HG02678 (cell line): ENCODE measurements around the gene RNF166.
"Not testable (repeated sequence)": the region's sequence is repeated elsewhere in the genome, so short reads cannot be mapped to it uniquely, and the experiment has no call there.

Experiments
- ATAC-seq: cut with Tn5 transposase; IDR thresholded peaks from one replicate; pipeline ENCODE4 v1.9.1; 2021; ENCODE audit warnings: mild to moderate bottlenecking, moderate library complexity; ENCODE audit not compliant: unreplicated experiment

Gene RNF166

DNA sequence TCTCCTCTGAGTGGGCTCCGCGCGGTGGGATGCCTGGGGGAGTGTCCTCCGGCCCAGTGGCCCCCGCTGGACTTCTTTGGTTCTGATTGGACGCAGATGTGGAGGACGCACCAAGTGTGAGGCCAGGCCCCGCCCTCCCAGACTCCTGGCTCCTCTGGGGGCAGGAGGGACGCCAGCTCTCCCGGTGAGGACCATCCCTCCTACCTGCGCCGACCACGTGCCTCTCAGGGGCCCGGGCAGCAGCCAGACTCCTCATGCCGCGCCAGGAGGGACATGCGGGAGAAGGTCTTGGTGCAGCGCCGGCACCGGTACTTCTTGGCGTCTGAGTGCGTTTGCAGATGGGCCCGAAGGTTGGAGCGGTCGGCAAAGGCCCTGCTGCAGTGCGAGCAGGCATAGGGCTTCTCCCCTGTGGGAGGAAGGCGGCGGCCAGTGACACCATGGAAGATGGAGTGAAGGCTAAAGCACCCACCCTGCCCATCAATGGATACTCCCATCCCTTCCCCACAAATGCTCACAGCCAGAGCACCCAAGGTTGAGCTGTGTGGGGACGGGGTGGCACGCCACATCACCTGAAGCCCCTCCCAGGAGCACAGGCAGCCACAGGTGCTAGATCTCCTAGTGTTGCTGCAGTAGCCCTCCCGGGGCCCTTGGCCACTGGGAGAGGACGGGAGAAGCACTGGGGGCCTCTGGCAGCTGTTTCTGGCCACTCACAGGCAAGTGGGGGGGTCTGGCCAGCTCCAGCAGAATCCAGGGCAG, 27.8 kb downstream of the RNF166 start:
- ATAC-seq, result no peak

DNA sequence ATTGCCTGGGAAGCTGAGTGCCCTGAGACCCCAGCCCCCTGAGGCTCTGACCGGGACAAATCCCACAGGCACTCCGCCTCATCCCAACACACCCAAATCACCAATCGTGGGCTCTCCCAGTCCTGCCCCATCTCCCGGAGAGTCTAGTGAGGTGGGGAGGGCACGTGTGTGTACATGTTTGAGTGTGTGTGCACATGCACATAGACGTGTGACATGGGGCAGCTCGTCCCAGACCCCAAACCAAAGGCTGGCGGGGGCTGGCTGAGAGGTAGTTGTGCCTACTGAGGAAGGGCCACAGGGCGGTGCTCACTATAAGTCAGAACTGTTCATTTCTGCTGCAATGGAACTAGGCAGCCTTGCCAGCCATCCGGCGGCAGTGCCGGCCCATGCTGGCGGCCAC, 28.5 kb downstream of the RNF166 start:
- ATAC-seq, result no peak

DNA sequence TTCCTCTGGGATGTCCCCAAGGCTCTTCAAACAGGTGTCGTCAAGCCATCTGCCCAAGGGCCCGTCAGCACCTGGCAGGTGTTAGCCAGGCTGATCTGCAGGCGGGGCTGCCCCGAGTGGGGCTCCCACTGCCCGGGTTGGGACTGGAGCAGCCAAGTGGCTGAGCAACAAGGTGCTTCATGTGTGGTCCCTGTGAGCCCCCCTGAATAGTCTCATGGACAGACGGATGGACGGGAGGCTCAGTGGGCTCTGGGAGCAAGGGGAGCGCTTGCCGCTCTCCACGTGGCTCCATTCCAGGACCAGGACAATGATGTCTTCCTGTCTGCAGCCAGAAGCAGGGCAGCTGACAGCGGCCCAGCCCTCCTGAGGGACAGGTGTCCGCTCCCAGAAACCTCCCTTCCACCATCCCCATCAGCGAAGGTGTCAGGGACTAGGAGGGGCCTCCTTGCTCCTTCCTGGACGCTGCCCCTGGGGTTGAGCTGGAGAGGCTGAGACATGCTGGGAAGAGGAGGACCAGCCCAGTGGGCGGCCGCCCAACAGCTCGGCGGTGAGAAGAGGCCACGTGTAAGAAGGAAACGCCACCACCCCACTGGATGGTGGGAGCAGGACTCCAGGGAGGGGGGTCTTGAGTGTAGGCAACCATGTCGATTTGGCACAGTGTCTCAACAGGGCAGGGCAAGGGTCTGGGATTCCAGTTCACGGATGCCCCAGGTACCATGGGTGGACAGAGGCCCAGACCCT, 29.5 kb downstream of the RNF166 start:
- ATAC-seq, result no peak

- no peak for ATAC-seq
Measured at GRCh38 chr16:88673716-88674379, 32.4 kb downstream of the RNF166 start.

GRCh38 chr16:88672776-88673175, 33.4 kb downstream of the RNF166 start:
- no peak for ATAC-seq

DNA sequence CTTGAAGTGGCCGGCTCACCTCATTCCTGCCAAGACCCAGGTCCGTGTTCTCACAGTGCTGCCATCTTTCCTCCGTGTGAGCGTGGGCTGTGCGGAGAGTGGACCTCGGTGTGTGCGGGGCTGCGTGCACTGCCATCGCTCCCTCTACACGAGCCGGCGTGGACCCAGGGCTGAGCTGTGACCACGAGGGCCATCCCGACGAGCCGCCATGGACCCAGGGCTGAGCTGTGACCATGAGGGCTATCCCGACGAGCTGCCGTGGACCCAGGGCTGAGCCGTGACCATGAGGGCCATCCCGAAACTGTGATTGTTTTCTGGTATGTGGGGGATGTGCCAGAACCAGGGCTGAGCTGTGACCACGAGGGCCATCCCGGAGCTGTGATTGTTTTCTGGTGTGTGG, 34.4 kb downstream of the RNF166 start:
- no peak for ATAC-seq

- no peak for ATAC-seq
Measured at GRCh38 chr16:88669980-88670379, 36.2 kb downstream of the RNF166 start.

- ATAC-seq, result not testable (repeated sequence)
Measured at GRCh38 chr16:88669493-88669892, 36.7 kb downstream of the RNF166 start.

DNA sequence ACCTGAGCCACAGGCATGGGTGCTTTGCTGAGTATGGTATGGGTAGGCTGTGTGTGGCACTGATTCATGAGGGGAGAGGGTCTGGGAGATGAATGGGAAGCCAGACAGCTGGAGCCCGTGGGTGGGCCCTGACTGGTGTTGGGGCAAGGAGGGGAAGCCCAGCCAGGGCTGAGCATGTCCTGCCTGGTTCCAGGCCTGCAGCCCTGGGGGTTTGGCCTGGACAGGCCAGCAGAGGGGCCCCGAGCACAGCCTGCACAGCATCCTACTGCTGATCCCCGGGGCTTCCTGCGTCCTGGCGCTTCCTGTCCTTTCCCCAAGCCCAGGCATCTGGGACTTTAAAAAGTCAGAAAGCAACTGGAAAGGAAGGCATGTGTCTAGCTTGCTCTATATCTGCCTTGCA, 38.7 kb downstream of the RNF166 start:
- ATAC-seq, result no peak

DNA sequence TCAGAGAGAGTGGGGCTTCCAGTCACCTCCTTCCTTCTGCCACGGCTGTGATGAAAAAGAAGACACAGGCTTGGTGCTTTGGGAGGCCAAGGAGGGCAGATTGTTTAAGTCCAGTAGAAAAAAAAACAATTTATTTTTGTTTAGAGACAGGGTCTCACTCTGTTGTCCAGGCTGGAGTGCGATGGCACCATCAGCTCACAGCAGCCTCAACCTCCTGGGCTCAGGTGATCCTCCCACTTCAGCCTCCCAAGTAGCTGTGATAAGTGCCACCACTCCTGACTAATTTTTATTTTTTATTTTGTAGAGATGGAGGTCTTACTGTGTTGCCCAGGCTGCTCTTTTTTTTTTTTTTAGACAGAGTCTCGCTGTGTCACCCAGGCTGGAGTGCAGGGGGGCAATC, 40.6 kb downstream of the RNF166 start:
- ATAC-seq, result no peak

- no peak for ATAC-seq
Measured at GRCh38 chr16:88665148-88665547, 41.1 kb downstream of the RNF166 start.

DNA sequence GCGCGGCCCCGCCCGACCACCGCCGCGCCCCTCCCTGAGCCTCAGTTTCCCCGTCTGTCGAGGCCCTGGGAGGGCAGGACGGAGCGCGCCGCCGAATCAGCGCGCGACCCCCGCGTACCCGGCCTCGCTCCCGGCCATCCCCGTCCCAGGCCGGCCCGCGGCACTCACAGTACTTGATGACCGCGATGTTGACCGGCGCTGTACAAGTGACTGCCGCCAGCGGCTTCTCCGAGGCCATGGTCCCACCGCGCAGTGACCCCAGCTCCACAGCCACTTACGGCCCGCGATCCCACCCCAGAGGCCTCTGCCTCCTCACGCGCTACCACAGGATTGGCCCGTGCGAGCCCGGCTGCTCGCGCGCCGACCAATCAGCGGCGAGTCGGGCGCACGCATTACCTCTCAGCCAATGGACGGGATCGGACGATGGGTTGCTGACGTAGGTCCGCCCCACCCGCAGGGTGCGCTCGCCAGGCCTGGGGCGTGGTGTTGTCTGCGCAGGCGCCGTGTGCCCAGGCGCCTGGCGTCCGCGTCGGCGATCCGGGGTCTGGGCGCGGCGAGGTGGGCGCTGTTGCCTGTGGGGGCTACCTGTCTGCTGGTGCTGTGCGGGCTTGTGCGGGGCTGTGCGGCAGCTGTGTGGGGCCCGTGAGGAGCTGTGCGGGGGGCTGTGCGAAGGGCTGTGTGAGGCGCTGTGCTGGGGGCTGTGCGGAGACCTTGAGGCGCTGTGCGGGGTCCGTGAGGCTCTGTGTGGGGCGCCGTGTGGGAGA, 43.2 kb downstream of the RNF166 start, which contains the start of gene MVD:
TSS of gene MVD (minus strand) at position 249 of the 764 bp plus-strand sequence. CDS start at position 238, 11 bp downstream.
- ATAC-seq, result peak; percentile 97

- no peak for ATAC-seq
Measured at GRCh38 chr16:88662222-88662842, 43.9 kb downstream of the RNF166 start.

DNA sequence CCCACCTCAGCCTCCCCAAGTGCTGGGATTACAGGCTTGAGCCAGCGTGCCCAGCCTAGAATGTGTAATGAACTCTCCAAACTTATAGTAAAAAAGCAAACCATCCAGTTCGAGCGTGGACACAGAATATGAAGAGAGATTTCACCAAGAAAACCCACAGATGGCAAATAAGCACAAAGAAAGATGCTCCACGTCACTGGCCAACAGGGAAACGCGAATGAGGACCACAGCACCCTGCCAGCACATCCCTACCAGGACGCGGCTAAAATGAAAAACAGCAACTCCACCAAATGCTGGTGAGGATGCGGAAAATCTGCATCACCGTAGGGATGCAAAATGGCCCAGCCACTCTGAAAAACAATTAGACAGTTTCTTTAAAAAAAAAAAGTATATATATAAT, 44.7 kb downstream of the RNF166 start:
- no peak for ATAC-seq

GRCh38 chr16:88659160-88659559, 47.0 kb downstream of the RNF166 start:
- no peak for ATAC-seq

- ATAC-seq, result no peak
Measured at GRCh38 chr16:88658714-88659113, 47.5 kb downstream of the RNF166 start.

- no peak for ATAC-seq
Measured at GRCh38 chr16:88657371-88657770, 48.8 kb downstream of the RNF166 start.

DNA sequence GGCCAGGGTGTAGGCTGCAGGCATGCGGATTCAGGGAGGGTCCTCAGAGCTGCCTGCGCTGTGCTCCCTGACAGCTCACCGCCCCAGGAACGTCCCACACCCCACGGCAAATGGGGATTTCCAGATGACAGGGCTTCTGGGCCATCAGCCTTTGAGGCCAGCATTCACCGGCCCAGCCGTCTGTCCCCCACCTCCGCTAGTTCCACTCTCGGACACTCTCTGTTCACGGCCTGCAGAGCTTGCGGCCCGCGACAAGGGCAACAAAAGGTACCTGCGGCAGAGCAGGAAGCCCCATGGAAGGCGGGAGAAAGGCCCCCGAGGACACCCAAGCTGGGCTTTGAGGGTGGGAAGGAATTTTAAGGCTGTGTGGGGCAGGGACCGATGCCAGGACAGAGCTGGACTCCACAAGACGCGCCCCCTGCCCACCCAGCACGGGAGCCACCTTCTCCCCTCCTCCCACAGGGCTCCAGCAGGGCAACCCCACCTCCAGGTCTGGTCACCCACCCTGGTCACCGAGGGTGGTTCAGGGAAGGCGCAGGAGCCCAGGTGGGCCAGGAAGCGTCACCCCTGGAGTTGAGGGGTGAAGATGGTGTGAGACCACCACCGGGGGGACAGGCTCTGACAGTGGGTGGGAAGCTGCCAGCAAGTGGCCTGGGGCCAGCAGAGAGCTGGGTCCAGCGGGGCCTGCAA, 49.8 kb downstream of the RNF166 start:
- no peak for ATAC-seq

GRCh38 chr16:88655733-88656281, 50.4 kb downstream of the RNF166 start:
- ATAC-seq, result no peak
